HFFc6 (cell line): ENCODE results near the gene ALDH4A1. TPM values are rescaled to one million over a fixed set of nuclear protein-coding genes. Genes with fewer than 3 reads are reported as not detected.

Experiments used
- DNase-seq: peaks from one replicate; pipeline ENCODE4 v3.0.0-alpha.2; 2018
- H3K27ac Mint-ChIP-seq: 2 replicates; pipeline ENCODE4 v1.8.0; 2020; ENCODE audit warnings: mild to moderate bottlenecking, mixed read lengths
- H3K27me3 Mint-ChIP-seq: 2 replicates; pipeline ENCODE4 v1.8.0; 2021; ENCODE audit warnings: mild to moderate bottlenecking, moderate library complexity, mixed read lengths; ENCODE audit not compliant: insufficient read depth
- H3K36me3 Mint-ChIP-seq: 2 replicates; pipeline ENCODE4 v1.8.0; 2021; ENCODE audit warnings: low read depth, mixed read lengths
- H3K4me1 Mint-ChIP-seq: 2 replicates; pipeline ENCODE4 v1.8.0; 2020; ENCODE audit warnings: low read depth, mixed read lengths
- H3K4me3 Mint-ChIP-seq: 2 replicates; pipeline ENCODE4 v1.8.0; 2020; ENCODE audit warnings: mild to moderate bottlenecking, moderate library complexity, mixed read lengths
- H3K9me3 Mint-ChIP-seq: 2 replicates; pipeline ENCODE4 v1.8.0; 2020; ENCODE audit warnings: mild to moderate bottlenecking, mixed read lengths
- CTCF ChIP-seq: fragments of 200-600 bp; sonication (generic); IDR thresholded peaks from 2 replicates; pipeline ENCODE4 v1.5.0; 2021; ENCODE audit warnings: antibody characterized with exemption, mild to moderate bottlenecking
- total RNA-seq, 6 experiments: library from RNA; stranded (reverse); fragmentation: NEBNext Ultra II Directional; extraction: Animal tissue kit (Norgen Biotek cat#: 25700); gene quantifications; 2 replicates in 1 of 6; 3 replicates in 5 of 6; pipeline ENCODE4 v1.2.3, GENCODE V29; 2021

The ALDH4A1 gene
- total RNA-seq, 6 experiments from 2014 or later = 18.3 to 24.1 (median 20.2) TPM

GRCh38 chr1:18907021-18907916 lies 4.9 kb upstream of the ALDH4A1 start:
- Mint-ChIP-seq H3K4me3 (no peak overlapping the region), H3K36me3 (peaks cover 9% of the 10 kb centered on the region; the same call in 1 of the 2 replicates), H3K9me3 (no peaks in the 10 kb centered on the region), H3K4me1 (peaks cover 14% of the 10 kb centered on the region), H3K27me3 (peaks cover 1% of the 10 kb centered on the region), H3K27ac (no peak overlapping the region)
- peak; percentile 63 for DNase-seq
- peak; percentile 95 for TF ChIP-seq CTCF

- DNase-seq = no peak
- no peaks in the 10 kb centered on the region for H3K9me3 Mint-ChIP-seq
- H3K27ac Mint-ChIP-seq = peak overlapping the region; percentile 99
- peaks cover 29% of the 10 kb centered on the region for H3K4me1 Mint-ChIP-seq
- H3K36me3 Mint-ChIP-seq = no peaks in the 10 kb centered on the region
- H3K27me3 Mint-ChIP-seq = peaks cover 1% of the 10 kb centered on the region
- peak overlapping the region; percentile 94 for H3K4me3 Mint-ChIP-seq
- no peak for TF ChIP-seq CTCF
These were observed 969 bp upstream of the ALDH4A1 start for GRCh38 chr1:18903291-18903756.

GRCh38 chr1:18901952-18902522 lies 318 bp downstream of the ALDH4A1 start:
- H3K9me3 Mint-ChIP-seq = no peaks in the 10 kb centered on the region
- DNase-seq = peak; percentile 36
- peak overlapping the region; percentile 94 for H3K4me3 Mint-ChIP-seq
- H3K36me3 Mint-ChIP-seq = no peaks in the 10 kb centered on the region
- no peak for TF ChIP-seq CTCF
- peaks cover 29% of the 10 kb centered on the region for H3K4me1 Mint-ChIP-seq
- peak overlapping the region; percentile 99 for H3K27ac Mint-ChIP-seq
- H3K27me3 Mint-ChIP-seq = peaks cover 1% of the 10 kb centered on the region

GRCh38 chr1:18901147-18901951 lies 1.0 kb downstream of the ALDH4A1 start:
- H3K27ac Mint-ChIP-seq = peak overlapping the region; percentile 92
- TF ChIP-seq CTCF = no peak
- H3K27me3 Mint-ChIP-seq = peaks cover 1% of the 10 kb centered on the region; the same call in 1 of the 2 replicates
- peaks cover 29% of the 10 kb centered on the region for H3K4me1 Mint-ChIP-seq
- H3K9me3 Mint-ChIP-seq = no peaks in the 10 kb centered on the region
- no peaks in the 10 kb centered on the region for H3K36me3 Mint-ChIP-seq
- no peak for DNase-seq
- H3K4me3 Mint-ChIP-seq = peak overlapping the region; percentile 94

GRCh38 chr1:18900303-18900841 lies 2.0 kb downstream of the ALDH4A1 start:
- DNase-seq = no peak
- Mint-ChIP-seq H3K4me3 (no peak overlapping the region), H3K9me3 (no peaks in the 10 kb centered on the region), H3K4me1 (peaks cover 29% of the 10 kb centered on the region), H3K27ac (no peak overlapping the region), H3K36me3 (no peaks in the 10 kb centered on the region), H3K27me3 (peaks cover 1% of the 10 kb centered on the region; the same call in 1 of the 2 replicates)
- TF ChIP-seq CTCF = no peak
